ENCODE data around the gene GNAL. TPM values are rescaled to one million over a fixed set of nuclear protein-coding genes. Genes with fewer than 3 reads are reported as not detected.
A peak's percentile ranks its signal among the peaks of the same experiment; 100 is the strongest.

GNAL gene
- total RNA-seq, 4 donors from 2014 or later = 1.9 to 12.8 (median 7.0) TPM

GRCh38 chr18:11721720-11722119, 32.7 kb downstream of the GNAL start:
- DNase-seq (ENCODE audit: low spot score) = no peak
- TF ChIP-seq, protein P1, sequence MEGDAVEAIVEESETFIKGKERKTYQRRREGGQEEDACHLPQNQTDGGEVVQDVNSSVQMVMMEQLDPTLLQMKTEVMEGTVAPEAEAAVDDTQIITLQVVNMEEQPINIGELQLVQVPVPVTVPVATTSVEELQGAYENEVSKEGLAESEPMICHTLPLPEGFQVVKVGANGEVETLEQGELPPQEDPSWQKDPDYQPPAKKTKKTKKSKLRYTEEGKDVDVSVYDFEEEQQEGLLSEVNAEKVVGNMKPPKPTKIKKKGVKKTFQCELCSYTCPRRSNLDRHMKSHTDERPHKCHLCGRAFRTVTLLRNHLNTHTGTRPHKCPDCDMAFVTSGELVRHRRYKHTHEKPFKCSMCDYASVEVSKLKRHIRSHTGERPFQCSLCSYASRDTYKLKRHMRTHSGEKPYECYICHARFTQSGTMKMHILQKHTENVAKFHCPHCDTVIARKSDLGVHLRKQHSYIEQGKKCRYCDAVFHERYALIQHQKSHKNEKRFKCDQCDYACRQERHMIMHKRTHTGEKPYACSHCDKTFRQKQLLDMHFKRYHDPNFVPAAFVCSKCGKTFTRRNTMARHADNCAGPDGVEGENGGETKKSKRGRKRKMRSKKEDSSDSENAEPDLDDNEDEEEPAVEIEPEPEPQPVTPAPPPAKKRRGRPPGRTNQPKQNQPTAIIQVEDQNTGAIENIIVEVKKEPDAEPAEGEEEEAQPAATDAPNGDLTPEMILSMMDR (IDR thresholded peaks at IDR 0.05) = no peak
- no peak for ATAC-seq (ENCODE audit: low FRiP score)

DNA sequence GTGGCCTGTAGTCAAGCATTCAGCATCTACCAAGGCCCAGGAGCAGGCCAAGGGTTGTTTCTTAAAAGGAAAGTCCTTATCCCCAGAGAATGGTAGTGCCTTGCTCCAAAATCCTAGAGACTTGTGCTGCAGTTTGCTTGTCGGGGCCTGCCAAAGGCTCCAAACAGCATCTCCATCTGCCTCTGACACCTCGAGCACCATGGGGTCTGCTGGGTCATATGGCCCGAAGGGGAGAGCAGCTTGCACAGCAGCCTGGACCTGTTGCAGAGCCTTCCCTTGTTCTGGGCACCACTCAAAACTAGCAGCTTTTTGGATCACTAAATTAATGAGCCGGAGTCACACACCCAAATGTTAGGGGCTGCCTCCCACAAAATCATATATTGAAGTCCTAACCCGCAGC, 35.7 kb downstream of the GNAL start:
- TF ChIP-seq, protein P1 (IDR thresholded peaks at IDR 0.05) = no peak
- no peak for ATAC-seq (ENCODE audit: low FRiP score)
- no peak for DNase-seq (ENCODE audit: low spot score)

- DNase-seq (ENCODE audit: low spot score) = no peak
Measured at GRCh38 chr18:11726556-11726955, 37.5 kb downstream of the GNAL start.

GRCh38 chr18:11728249-11728648, 39.2 kb downstream of the GNAL start:
- TF ChIP-seq, protein P1 (IDR thresholded peaks at IDR 0.05) = no peak
- no peak for DNase-seq (ENCODE audit: low spot score)
- ATAC-seq (ENCODE audit: low FRiP score) = no peak

More at GRCh38 chr18:11726556-11726955, 37.5 kb downstream of the GNAL start:
- TF ChIP-seq, protein P1 (IDR thresholded peaks at IDR 0.05) = no peak
- ATAC-seq (ENCODE audit: low FRiP score) = no peak

GRCh38 chr18:11729556-11729955, 40.5 kb downstream of the GNAL start:
- ATAC-seq (ENCODE audit: low FRiP score) = no peak
- no peak for DNase-seq (ENCODE audit: low spot score)
- TF ChIP-seq, protein P1 (IDR thresholded peaks at IDR 0.05) = no peak

GRCh38 chr18:11733031-11733430, 44.0 kb downstream of the GNAL start:
- DNase-seq (ENCODE audit: low spot score) (peak; percentile 69), ATAC-seq (ENCODE audit: low FRiP score) (peak; percentile 88)
- TF ChIP-seq, protein P1 (IDR thresholded peaks at IDR 0.05) = peak in 2 of 3 donors; percentile 48 to 78

GRCh38 chr18:11736656-11737055, 47.6 kb downstream of the GNAL start:
- TF ChIP-seq, protein P1 (IDR thresholded peaks at IDR 0.05) = no peak
- no peak for DNase-seq (ENCODE audit: low spot score)
- ATAC-seq (ENCODE audit: low FRiP score) = no peak

All from omental fat pad (tissue), 4 donors.